ENCODE measurements around the gene CD300A.

Gene CD300A

DNA sequence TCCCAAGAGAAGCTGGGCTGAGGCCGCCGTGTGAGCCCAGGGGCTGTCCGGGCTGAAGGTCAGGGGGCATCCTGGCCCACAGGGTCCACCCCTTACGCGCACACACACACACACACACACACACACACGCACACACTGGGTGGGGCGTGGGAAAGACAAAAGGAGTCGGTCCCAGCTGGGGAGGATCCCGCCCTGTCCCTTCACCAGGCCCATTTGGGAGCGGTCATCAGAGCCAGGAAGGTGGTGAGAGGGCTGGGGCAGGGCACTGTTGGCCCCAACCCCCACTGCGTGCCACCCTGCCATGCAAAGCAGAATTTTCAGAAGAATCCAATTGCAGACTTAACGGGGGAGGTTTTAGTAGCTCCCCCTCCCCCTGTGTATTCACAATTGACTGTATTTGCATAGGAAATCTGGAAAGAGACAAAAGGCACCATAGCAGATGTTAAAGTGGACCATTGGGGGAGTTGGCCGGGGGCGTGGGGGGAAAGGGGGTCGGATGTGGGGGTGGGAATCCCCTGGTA lies 11.3 kb upstream of the CD300A start:
- no peak overlapping the region for H3K4me3 ChIP-seq (ENCODE audit: low read length)
- no peak for DNase-seq (ENCODE audit: low read depth)
- TF ChIP-seq, protein P1, sequence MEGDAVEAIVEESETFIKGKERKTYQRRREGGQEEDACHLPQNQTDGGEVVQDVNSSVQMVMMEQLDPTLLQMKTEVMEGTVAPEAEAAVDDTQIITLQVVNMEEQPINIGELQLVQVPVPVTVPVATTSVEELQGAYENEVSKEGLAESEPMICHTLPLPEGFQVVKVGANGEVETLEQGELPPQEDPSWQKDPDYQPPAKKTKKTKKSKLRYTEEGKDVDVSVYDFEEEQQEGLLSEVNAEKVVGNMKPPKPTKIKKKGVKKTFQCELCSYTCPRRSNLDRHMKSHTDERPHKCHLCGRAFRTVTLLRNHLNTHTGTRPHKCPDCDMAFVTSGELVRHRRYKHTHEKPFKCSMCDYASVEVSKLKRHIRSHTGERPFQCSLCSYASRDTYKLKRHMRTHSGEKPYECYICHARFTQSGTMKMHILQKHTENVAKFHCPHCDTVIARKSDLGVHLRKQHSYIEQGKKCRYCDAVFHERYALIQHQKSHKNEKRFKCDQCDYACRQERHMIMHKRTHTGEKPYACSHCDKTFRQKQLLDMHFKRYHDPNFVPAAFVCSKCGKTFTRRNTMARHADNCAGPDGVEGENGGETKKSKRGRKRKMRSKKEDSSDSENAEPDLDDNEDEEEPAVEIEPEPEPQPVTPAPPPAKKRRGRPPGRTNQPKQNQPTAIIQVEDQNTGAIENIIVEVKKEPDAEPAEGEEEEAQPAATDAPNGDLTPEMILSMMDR (conservative IDR thresholded peaks at IDR 0.05; ENCODE audit: low read depth, low read length): no peak

DNA sequence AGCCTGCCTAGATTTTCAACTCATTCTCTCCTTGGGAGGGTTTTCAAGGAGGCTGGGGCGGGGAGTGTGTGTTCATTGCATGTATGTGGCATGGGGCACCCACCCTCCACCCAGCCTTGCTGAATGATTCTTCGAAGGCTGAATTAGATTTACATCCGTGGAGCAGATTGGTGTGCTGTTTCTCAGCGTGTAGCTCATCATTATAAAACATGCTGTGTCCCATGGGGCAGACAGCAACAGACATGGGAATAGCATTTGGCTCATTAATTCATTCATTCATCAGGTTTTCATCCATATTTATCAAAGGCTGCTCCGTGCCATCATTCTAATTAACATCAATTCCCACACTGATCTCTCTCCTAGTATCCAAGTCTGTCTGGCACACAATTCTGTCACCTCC lies 10.6 kb upstream of the CD300A start:
- no peak for DNase-seq (ENCODE audit: low read depth)
- H3K4me3 ChIP-seq (ENCODE audit: low read length): no peak overlapping the region
- TF ChIP-seq, protein P1 (conservative IDR thresholded peaks at IDR 0.05; ENCODE audit: low read depth, low read length): no peak

DNA sequence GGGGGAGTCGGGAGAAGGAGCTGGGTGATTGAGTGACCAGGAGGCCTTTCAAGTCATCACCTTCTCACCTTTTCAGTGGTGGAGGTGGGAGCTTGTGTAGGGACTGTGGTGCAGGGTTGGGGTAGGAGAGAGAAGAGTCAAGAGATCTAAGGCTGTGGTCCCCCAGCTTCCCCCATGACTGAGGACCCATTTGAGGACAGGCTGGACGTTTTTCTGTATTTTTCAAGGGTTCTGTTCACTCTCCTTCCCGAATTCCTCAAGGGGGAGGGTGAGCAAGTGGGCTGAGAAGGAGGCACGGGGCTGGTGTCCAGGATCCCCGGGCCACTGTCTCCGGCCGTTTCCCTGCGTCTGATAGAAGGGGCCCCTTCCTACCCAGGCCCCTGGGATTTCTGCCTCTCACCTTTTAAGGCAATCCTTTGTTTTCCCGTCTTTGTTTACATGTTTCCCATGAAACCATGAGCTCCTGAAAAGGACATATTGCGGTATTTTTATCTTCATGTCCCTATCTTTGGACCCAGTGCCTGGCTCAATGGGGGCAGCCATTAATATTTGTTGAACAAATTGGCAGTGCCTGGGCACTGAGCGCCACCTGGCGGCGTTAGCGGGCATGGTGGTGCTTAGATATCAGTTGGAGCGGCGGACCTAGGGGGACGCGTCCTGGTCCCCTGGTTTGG lies 9.2 kb upstream of the CD300A start:
- TF ChIP-seq, protein P1 (conservative IDR thresholded peaks at IDR 0.05; ENCODE audit: low read depth, low read length): peak; percentile 91
- no peak overlapping the region for H3K4me3 ChIP-seq (ENCODE audit: low read length)
- no peak for DNase-seq (ENCODE audit: low read depth)

DNA sequence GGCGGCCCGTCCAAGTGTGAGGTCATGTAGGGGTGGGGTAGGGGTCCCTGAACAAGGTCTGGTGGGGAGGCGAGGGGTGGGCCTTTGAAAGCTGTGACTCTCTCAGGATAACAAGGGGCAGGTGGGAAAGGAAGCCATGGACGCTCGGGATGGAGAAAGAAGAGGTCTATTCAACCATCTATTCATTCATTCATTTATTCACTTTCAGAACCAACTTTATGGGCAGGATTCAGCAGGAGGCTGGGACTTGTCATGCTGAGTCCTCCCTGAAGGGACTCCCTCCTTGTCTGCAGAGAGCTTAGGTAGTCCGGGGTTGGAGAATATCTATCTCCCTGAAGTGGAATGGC lies 8.6 kb upstream of the CD300A start:
- H3K4me3 ChIP-seq (ENCODE audit: low read length): no peak overlapping the region
- no peak for DNase-seq (ENCODE audit: low read depth)
- TF ChIP-seq, protein P1 (conservative IDR thresholded peaks at IDR 0.05; ENCODE audit: low read depth, low read length): no peak

DNA sequence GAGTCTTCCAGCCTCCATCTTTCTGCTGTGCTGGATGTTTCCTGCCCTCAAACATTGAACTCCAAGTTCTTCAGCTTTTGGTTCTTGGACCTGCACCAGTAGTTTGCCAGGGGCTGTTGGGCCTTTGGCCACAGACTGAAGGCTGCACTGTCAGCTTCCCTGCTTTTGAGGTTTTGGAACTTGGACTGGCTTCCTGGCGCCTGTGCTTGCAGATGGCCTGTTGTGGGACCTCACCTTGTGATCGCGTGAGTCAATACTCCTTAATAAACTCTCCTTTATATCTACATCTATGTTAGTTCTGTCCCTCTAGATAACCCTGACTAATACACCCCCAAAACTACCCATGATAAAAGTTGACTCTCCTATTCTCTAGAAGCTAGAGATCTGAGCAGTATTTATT lies 7.6 kb upstream of the CD300A start:
- DNase-seq (ENCODE audit: low read depth): no peak
- no peak overlapping the region for H3K4me3 ChIP-seq (ENCODE audit: low read length)
- TF ChIP-seq, protein P1 (conservative IDR thresholded peaks at IDR 0.05; ENCODE audit: low read depth, low read length): no peak

DNA sequence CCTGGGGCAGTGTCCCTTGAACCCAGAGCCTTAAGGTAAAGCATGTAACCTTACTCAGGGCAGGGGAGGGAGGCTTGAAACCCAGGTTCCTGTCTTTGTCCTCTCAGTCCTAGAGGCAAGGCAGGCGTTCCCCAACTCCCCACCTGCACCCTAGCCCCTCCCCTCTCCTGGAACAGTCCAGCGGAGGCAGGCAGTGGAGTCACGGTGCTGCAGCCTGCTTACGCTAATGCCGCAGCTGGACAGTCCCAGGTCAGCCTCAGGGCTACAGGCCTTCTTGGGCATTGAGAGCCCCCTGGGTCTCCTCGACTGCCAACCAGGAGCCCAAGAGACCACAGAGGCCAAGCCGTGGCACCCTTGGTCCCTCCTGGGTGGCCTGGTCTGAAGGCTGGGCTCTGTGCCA lies 6.8 kb upstream of the CD300A start:
- TF ChIP-seq, protein P1 (conservative IDR thresholded peaks at IDR 0.05; ENCODE audit: low read depth, low read length): no peak
- H3K4me3 ChIP-seq (ENCODE audit: low read length): no peak overlapping the region
- DNase-seq (ENCODE audit: low read depth): no peak

DNA sequence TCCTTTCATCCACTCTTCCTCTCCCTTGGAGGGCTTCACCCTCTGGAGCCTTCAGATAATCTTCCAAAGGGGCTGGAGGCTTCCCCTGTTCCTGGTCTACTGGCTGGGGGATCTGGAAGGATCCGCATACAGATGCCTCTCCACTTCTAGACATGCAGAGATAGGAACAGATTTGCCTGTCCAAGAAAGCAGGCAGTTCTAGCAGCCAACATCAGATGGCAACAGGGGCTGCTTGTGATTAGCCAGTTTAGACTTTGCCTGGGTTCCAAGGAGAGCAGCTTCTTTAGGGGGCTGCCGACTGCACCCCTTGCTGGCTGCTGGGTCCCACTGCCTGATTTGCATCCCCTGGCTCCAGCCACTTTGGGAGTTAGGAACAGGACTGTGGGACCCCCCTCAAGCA lies 6.2 kb upstream of the CD300A start:
- no peak overlapping the region for H3K4me3 ChIP-seq (ENCODE audit: low read length)
- TF ChIP-seq, protein P1 (conservative IDR thresholded peaks at IDR 0.05; ENCODE audit: low read depth, low read length): no peak
- DNase-seq (ENCODE audit: low read depth): no peak

Data from retinal pigment epithelial cell (primary cell).